HepG2 (cell line): Measurements from ENCODE around the gene UAP1L1. TPM values are rescaled to one million over a fixed set of nuclear protein-coding genes. Genes with fewer than 3 reads are reported as not detected.

Experiments
- ATM ChIP-seq: fragments of 450-650 bp; IDR thresholded peaks from 2 replicates; pipeline ENCODE4 v1.7.1; 2017; ENCODE audit warnings: mild to moderate bottlenecking, borderline replicate concordance
- EEA1 ChIP-seq: sonication (generic); formaldehyde crosslinking; IDR thresholded peaks from 2 replicates; pipeline ENCODE4 v1.5.1; 2020; ENCODE audit warnings: mild to moderate bottlenecking, missing genetic modification reagents, borderline replicate concordance
- ELF4 ChIP-seq: sonication (generic); formaldehyde crosslinking; IDR thresholded peaks from 2 replicates; pipeline ENCODE4 v1.5.0; 2020; ENCODE audit warnings: missing genetic modification reagents, mild to moderate bottlenecking, moderate library complexity, borderline replicate concordance
- GATA4 ChIP-seq: sonication (generic); IDR thresholded peaks from 2 replicates; pipeline ENCODE4 v1.6.1; 2016; ENCODE audit warnings: antibody characterized with exemption, low read depth, borderline replicate concordance
- HOXA3 ChIP-seq: sonication (generic); formaldehyde crosslinking; IDR thresholded peaks from 2 replicates; pipeline ENCODE4 v1.5.0; 2020; ENCODE audit warnings: missing genetic modification reagents
- MTA3 ChIP-seq: sonication (generic); formaldehyde crosslinking; IDR thresholded peaks from 2 replicates; pipeline ENCODE4 v1.4.0; 2020; ENCODE audit warnings: missing genetic modification reagents
- NAIF1 ChIP-seq: sonication (generic); formaldehyde crosslinking; IDR thresholded peaks from 2 replicates; pipeline ENCODE4 v1.5.0; 2020; ENCODE audit warnings: mild to moderate bottlenecking, missing genetic modification reagents, borderline replicate concordance
- NR1H2 ChIP-seq: sonication (generic); formaldehyde crosslinking; IDR thresholded peaks from 2 replicates; pipeline ENCODE4 v1.8.1; 2022; ENCODE audit warnings: low read depth, missing genetic modification reagents, borderline replicate concordance
- PTBP1 ChIP-seq: fragments of 200-400 bp; formaldehyde crosslinking; IDR thresholded peaks from 2 replicates; pipeline ENCODE4 v1.6.1; 2018; ENCODE audit warnings: low read length, low read depth; ENCODE audit not compliant: poor library complexity, severe bottlenecking
- SCMH1 ChIP-seq: sonication (generic); formaldehyde crosslinking; IDR thresholded peaks from 2 replicates; pipeline ENCODE4 v1.9.0; 2021; ENCODE audit warnings: missing genetic modification reagents, mild to moderate bottlenecking, borderline replicate concordance
- SNRNP70 ChIP-seq: fragments of 200-400 bp; formaldehyde crosslinking; IDR thresholded peaks from 2 replicates; pipeline ENCODE4 v1.6.1; 2017; ENCODE audit warnings: mild to moderate bottlenecking, low read depth, low read length, moderate library complexity
- SRSF4 ChIP-seq: fragments of 200-400 bp; formaldehyde crosslinking; IDR thresholded peaks from one replicate; pipeline ENCODE4 v1.6.1; 2018; ENCODE audit warnings: mild to moderate bottlenecking, low read depth, low read length, moderate library complexity; ENCODE audit not compliant: poor library complexity, severe bottlenecking
- TEAD3 ChIP-seq: optimal IDR thresholded peaks from 2 replicates; pipeline ENCODE3; 2016; ENCODE audit warnings: borderline replicate concordance
- ZBTB8A ChIP-seq: sonication (generic); formaldehyde crosslinking; IDR thresholded peaks from 2 replicates; pipeline ENCODE4 v1.4.0; 2020; ENCODE audit warnings: mild to moderate bottlenecking, low read depth, missing genetic modification reagents, borderline replicate concordance
- ZNF143 ChIP-seq: sonication (generic); formaldehyde crosslinking; IDR thresholded peaks from 2 replicates; pipeline ENCODE4 v1.4.0; 2020; ENCODE audit warnings: missing genetic modification reagents
- ZNF3 ChIP-seq: IDR thresholded peaks from 2 replicates; pipeline ENCODE4 v1.7.0; 2017; ENCODE audit warnings: inconsistent platforms
- ZNF30 ChIP-seq: sonication (generic); formaldehyde crosslinking; IDR thresholded peaks from 2 replicates; pipeline ENCODE4 v1.5.0; 2020; ENCODE audit warnings: mild to moderate bottlenecking, missing genetic modification reagents
- ZNF333 ChIP-seq: sonication (generic); formaldehyde crosslinking; IDR thresholded peaks from 2 replicates; pipeline ENCODE4 v1.4.0; 2020; ENCODE audit warnings: mild to moderate bottlenecking, missing genetic modification reagents, borderline replicate concordance
- ZNF484 ChIP-seq: sonication (generic); formaldehyde crosslinking; IDR thresholded peaks from 2 replicates; pipeline ENCODE4 v1.5.1; 2020; ENCODE audit warnings: mild to moderate bottlenecking, low read depth, missing genetic modification reagents, borderline replicate concordance
- ZNF619 ChIP-seq: sonication (generic); formaldehyde crosslinking; IDR thresholded peaks from 2 replicates; pipeline ENCODE4 v1.4.0; 2020; ENCODE audit warnings: mild to moderate bottlenecking, missing genetic modification reagents
- ZNF660 ChIP-seq: sonication (generic); formaldehyde crosslinking; IDR thresholded peaks from 2 replicates; pipeline ENCODE4 v1.5.1; 2020; ENCODE audit warnings: mild to moderate bottlenecking, low read depth, missing genetic modification reagents, borderline replicate concordance
- ZNF772 ChIP-seq: sonication (generic); formaldehyde crosslinking; IDR thresholded peaks from 2 replicates; pipeline ENCODE4 v1.5.0; 2020; ENCODE audit warnings: mild to moderate bottlenecking, missing genetic modification reagents
- ZNF841 ChIP-seq: sonication (generic); formaldehyde crosslinking; IDR thresholded peaks from 2 replicates; pipeline ENCODE4 v1.8.1; 2023; ENCODE audit warnings: missing genetic modification reagents, borderline replicate concordance
- ZSCAN25 ChIP-seq: sonication (generic); formaldehyde crosslinking; IDR thresholded peaks from 2 replicates; pipeline ENCODE4 v1.8.0; 2022; ENCODE audit warnings: mild to moderate bottlenecking, missing genetic modification reagents
- polyA plus RNA-seq, 8 experiments: library from polyadenylated mRNA; depleted of rRNA in 3 of 8; stranded (reverse) in 7 of 8; unstranded in 1 of 8; fragments of >200 nt; fragmentation: Illumina TruSeq in 4 of 8; extraction: Trizol in 4 of 8; gene quantifications; 2 replicates each; pipeline versions ENCODE4 v1.2.1 to v1.2.3, GENCODE V29; 2011 to 2016; ENCODE audit warnings: low read depth in 4 of 8, missing spikeins in 1 of 8, mixed read lengths in 1 of 8; ENCODE audit not compliant: insufficient read depth in 1 of 8
- total RNA-seq, 5 experiments: library from RNA; depleted of rRNA; stranded (reverse); fragments of >200 nt; fragmentation: Illumina TruSeq; extraction: Trizol; gene quantifications; 2 replicates each; pipeline ENCODE4 v1.2.3, GENCODE V29; 2016; ENCODE audit warnings: low read depth in 1 of 5
- TF ChIP-seq, protein P1 (sequence below): sonication (generic); formaldehyde crosslinking; IDR thresholded peaks from 2 replicates; pipeline ENCODE4 v1.8.0; 2022; ENCODE audit warnings: mild to moderate bottlenecking, missing genetic modification reagents, moderate library complexity
- TF ChIP-seq, protein P2 (sequence below): IDR thresholded peaks from 2 replicates; pipeline ENCODE4 v1.6.1; 2016; ENCODE audit warnings: mild to moderate bottlenecking
- TF ChIP-seq, protein P3 (sequence below): sonication (generic); formaldehyde crosslinking; IDR thresholded peaks from 2 replicates; pipeline ENCODE4 v1.8.1; 2023; ENCODE audit warnings: mild to moderate bottlenecking, moderate library complexity, missing genetic modification reagents
- TF ChIP-seq, protein P4 (sequence below): sonication (generic); formaldehyde crosslinking; IDR thresholded peaks from 2 replicates; pipeline ENCODE4 v1.8.0; 2022; ENCODE audit warnings: mild to moderate bottlenecking, missing genetic modification reagents, moderate library complexity

The UAP1L1 gene
- total and polyA plus RNA-seq, 2 of the 13 experiments (the other 11 are each of a cell fraction or from before 2014, with no cell fraction given): 5.4 to 6.4 TPM

DNA sequence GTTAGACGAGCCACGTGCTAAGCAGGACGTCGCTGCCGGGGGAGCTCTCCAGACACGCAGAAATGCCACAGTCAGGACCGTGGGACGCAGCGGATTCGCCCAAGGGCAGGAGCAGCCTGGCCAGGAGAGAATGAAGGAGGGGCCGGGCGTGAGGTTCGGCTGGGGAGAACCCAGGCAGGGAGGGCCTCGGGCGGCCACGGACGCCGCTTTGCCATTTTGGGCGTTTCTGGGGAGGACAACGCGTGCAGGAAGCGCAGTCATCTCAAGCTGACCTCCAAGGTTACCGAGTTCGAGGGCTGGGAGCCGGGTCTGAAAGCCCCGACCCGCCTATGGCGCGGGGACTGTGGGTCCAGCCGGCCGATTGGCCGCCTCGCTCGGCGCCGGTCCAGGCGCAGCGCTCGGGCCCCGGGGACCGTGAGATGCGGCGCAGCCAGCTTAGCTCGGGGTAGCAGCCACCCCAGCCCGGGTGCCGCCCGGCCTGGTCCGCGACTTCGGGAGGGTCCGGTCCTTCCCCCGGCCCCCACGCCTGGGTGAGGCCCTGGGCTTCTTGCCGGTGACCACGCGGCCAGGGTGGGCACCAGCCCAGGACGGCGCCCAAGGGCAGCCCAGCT is 8.7 kb downstream of the UAP1L1 start (continued):
- no peak for TF ChIP-seq ZNF3 (CRISPR knock-in tag)
- TF ChIP-seq, protein P1, sequence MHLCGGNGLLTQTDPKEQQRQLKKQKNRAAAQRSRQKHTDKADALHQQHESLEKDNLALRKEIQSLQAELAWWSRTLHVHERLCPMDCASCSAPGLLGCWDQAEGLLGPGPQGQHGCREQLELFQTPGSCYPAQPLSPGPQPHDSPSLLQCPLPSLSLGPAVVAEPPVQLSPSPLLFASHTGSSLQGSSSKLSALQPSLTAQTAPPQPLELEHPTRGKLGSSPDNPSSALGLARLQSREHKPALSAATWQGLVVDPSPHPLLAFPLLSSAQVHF (CRISPR knock-in tag): no peak
- TF ChIP-seq, protein P2, sequence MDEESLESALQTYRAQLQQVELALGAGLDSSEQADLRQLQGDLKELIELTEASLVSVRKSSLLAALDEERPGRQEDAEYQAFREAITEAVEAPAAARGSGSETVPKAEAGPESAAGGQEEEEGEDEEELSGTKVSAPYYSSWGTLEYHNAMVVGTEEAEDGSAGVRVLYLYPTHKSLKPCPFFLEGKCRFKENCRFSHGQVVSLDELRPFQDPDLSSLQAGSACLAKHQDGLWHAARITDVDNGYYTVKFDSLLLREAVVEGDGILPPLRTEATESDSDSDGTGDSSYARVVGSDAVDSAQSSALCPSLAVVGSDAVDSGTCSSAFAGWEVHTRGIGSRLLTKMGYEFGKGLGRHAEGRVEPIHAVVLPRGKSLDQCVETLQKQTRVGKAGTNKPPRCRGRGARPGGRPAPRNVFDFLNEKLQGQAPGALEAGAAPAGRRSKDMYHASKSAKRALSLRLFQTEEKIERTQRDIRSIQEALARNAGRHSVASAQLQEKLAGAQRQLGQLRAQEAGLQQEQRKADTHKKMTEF (CRISPR knock-in tag): no peak
- TF ChIP-seq ZNF333: peak; percentile 48; the same call in 1 of the 2 replicates
- no peak for TF ChIP-seq SCMH1 (CRISPR knock-in tag)
- 0 out of 2 replicates have a peak, but pooled peaks have one; percentile 6 for TF ChIP-seq ZNF619 (CRISPR knock-in tag)
- no peak for TF ChIP-seq ZNF30
- peak; percentile 69 for TF ChIP-seq PTBP1
- no peak for TF ChIP-seq SNRNP70
- no peak for TF ChIP-seq ZSCAN25
- no peak for TF ChIP-seq ZNF841
- no peak for TF ChIP-seq ZNF660 (CRISPR knock-in tag)
- TF ChIP-seq ZNF484 (CRISPR knock-in tag): no peak
- peak; percentile 20 for TF ChIP-seq TEAD3 (CRISPR knock-in tag)
- no peak for TF ChIP-seq NAIF1 (CRISPR knock-in tag)
- TF ChIP-seq ZBTB8A (CRISPR knock-in tag): peak; percentile 56
- TF ChIP-seq NR1H2: no peak
- no peak for TF ChIP-seq SRSF4
- TF ChIP-seq, protein P3, sequence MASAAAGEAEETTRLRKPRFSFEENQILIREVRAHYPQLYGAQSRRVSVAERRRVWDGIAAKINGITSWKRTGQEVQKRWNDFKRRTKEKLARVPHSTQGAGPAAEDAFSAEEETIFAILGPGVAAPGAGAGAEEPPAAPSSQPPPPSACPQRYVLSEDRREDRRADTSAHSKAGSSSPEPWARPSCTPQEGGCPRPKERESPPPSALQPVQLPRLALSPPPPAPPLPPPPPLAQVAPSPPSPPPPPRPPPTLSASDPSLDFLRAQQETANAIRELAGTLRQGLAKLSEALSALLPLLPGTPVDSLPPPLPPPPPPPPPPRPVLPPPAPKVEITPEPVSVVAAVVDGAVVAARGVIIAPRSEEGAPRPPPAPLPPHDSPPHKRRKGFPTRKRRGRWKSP (CRISPR knock-in tag): peak; percentile 8; the same call in 1 of the 2 replicates
- no peak for TF ChIP-seq ATM
- TF ChIP-seq GATA4: no peak
- TF ChIP-seq, protein P4, sequence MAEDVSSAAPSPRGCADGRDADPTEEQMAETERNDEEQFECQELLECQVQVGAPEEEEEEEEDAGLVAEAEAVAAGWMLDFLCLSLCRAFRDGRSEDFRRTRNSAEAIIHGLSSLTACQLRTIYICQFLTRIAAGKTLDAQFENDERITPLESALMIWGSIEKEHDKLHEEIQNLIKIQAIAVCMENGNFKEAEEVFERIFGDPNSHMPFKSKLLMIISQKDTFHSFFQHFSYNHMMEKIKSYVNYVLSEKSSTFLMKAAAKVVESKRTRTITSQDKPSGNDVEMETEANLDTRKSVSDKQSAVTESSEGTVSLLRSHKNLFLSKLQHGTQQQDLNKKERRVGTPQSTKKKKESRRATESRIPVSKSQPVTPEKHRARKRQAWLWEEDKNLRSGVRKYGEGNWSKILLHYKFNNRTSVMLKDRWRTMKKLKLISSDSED (CRISPR knock-in tag): no peak
- TF ChIP-seq EEA1 (CRISPR knock-in tag): no peak
- no peak for TF ChIP-seq ELF4 (CRISPR knock-in tag)
- TF ChIP-seq MTA3 (CRISPR knock-in tag): no peak
- TF ChIP-seq ZNF143: no peak
- no peak; the same call in 1 of the 2 replicates for TF ChIP-seq HOXA3 (CRISPR knock-in tag)
- no peak for TF ChIP-seq ZNF772 (CRISPR knock-in tag)
